ENCODE results near the gene SH3D19.

The SH3D19 gene, protein sequence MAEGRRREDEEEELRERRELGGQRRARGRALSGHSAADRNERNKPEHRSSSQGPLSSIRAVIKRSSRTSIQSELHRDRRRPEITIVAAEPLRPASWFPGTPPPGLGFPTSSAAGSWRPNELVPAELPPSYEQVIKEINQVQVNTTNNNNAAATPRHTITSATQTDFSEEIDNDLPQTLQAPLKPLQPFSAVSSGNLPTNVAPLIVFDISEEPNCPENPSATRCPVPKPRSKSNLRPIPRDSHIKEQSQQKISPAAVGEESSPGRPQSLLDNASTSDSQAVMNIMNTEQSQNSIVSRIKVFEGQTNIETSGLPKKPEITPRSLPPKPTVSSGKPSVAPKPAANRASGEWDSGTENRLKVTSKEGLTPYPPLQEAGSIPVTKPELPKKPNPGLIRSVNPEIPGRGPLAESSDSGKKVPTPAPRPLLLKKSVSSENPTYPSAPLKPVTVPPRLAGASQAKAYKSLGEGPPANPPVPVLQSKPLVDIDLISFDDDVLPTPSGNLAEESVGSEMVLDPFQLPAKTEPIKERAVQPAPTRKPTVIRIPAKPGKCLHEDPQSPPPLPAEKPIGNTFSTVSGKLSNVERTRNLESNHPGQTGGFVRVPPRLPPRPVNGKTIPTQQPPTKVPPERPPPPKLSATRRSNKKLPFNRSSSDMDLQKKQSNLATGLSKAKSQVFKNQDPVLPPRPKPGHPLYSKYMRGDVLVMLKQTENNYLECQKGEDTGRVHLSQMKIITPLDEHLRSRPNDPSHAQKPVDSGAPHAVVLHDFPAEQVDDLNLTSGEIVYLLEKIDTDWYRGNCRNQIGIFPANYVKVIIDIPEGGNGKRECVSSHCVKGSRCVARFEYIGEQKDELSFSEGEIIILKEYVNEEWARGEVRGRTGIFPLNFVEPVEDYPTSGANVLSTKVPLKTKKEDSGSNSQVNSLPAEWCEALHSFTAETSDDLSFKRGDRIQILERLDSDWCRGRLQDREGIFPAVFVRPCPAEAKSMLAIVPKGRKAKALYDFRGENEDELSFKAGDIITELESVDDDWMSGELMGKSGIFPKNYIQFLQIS

DNA sequence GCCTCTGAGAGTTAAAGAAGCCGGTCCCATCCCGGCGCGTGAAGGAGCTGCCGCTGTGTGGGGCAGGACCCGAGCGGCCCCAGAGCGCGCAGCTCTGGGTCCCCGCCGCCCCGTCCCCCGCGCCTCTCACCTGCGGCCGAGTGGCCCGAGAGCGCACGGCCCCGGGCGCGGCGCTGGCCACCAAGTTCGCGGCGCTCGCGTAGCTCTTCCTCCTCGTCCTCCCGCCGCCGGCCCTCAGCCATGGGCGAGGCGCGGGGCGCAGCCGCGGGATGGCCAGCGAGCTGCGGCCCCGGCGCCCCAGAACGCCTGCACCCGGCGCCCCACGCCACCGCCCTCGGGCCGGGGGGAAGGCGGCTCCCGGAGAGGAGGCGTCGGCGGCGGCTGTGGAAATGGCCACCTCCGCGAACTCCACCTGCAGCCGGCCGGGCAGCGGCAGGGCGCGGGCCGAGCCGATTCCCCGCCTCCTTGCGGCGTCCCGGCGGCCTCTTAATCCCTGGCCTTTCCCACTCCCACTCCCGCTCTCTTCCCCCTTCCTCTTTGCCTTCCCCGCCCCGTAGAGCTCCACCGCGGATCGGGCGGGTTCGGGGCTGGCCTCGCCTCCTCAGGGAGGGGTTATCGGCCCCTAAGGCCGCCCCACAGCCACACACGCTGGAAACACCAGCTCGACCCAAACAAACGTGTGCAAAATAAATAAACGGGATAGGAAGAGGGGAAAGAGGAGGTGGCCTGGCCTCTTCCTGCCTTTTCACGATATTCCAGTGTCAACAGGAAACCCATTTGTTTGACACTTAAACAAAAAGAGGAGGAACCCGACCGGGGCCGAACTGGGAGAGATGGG is at the start of gene SH3D19:
TSS of gene SH3D19 (minus strand) at position 495 of the 838 bp plus-strand sequence. CDS start at position 242, 253 bp downstream.
- DNase-seq = peak; percentile 57

DNA sequence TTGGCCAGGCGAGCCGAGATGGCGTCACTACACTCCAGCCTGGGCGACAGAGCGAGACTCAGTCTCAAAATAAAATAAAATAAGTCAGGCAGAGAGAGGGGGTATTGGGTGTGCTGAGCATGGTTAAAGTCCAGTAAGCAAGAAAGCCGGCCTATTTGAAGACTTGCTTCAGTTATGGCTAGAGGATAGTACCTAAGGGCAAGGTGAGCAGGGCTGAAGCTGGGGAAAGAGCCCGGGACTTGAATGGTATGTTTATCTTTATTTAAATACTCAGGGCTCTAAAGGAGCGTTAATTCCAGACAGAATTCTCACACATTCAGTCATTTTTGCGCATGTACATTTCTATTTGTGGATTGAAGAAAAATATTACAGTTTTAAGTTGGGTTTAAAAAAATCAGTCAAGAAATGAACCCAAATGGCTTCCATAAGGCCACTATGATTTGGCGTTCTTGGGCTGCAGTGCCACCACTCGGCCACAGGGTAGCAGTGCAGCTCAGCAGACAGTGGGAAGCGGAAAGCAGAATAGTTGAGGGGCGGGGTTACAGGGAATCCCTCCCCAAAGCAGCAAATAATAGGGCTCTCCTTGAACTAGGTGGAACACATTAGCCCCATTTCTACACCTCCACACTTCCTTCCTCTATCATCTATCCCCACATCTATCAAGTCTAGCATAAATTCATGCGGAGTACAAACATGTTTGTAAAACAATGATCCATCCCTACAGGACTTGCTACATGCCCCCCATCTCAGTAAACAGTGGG is 37.2 kb upstream of the SH3D19 start:
- peak; percentile 58 to 67 for DNase-seq

DNA sequence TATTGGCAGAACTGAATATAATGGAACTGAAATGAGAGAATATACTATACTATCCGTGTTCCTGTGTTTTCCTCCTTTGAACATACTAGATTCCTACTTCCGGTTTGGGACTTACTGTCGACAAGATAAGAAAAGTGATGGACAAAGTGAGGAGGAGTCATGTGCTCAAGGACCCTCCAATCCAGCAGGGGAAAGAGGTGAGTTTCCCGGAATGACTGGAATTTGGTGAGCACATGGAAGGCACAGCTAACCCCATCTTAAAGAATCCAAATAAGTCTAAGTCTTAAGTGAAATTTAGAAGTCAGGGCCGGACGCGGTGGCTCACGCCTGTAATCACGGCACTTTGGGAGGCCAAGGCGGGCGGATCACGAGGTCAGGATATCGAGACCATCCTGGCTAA is 36.6 kb upstream of the SH3D19 start:
- no peak for DNase-seq

DNA sequence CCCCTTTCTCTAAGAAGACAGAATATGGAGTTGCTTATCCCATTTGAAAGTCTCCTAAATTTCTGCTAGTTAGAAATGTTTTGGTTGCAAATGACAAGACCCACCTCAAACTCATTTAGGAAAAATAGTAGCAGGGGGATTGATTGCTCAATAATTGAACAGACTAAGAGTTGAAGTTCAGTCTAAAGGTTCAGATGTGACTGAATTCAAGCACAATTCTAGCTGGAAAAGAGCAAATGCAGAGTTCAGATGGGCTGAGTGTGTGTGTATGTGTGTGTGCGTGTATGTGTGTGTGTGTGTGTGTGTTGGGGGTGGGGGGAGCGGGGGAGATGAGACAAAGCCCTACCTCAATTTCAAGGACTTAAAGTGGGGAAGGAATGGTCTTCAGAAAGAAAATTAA is 35.7 kb upstream of the SH3D19 start:
- no peak for DNase-seq

- DNase-seq = no peak
These were observed 34.2 kb upstream of the SH3D19 start for GRCh38 chr4:151359576-151359975.

DNA sequence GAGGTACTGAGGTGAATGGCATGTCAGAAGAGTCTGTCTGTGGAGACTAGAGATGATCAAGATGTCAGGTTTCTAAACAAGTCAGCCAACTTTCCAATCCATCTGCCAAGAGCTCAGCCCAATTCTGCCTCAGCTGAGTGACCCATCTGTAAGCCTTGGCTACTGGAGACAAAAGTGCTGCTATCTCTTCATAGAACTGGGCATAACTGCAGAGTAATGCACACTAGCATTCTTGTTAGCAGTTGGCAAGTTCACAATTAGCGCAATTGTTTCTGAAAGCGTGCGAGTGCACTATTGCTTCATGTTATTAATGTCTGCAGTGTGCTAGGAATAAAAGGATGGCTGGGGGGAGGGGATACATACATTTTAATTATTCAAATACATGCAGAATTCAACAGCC is 32.9 kb upstream of the SH3D19 start:
- peak; percentile 81 to 96 for DNase-seq

- no peak for DNase-seq
These were observed 31.1 kb upstream of the SH3D19 start for GRCh38 chr4:151356510-151356909.

GRCh38 chr4:151355155-151355554 is 29.8 kb upstream of the SH3D19 start:
- DNase-seq = no peak

DNA sequence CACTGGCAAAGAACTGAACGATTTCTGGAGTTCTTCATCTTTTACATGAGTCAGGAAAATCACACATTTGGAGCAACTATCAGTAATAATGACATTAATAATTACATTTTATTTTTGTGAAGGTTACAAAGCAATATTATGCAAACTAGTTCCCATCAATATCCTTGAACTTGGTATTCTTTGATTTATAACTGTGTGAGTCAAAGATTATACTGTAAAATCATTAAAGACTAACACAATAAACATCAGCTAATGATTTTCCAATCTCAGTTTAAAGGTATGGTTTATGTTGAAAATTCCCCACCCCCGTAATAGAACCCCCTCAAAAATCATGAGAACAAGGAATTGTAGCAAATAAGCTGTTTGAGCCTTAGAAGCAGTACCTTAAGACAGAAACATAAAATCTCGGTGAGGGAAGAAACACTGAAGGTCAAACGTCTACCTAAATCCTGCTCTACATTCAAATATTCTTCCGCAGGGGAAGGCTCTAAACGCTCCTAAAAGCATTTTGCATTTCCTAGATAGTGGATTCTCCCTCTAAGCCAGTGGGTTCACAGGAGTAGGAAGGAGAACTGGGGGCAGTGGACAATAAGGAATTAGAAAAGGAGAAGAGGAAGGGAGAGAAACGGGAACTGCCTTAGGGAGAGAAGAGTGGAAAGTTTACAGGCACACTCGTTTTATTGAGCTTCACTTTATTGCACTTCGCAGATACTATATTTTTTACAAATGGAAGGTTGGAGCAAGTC is 22.3 kb upstream of the SH3D19 start:
- no peak for DNase-seq

DNA sequence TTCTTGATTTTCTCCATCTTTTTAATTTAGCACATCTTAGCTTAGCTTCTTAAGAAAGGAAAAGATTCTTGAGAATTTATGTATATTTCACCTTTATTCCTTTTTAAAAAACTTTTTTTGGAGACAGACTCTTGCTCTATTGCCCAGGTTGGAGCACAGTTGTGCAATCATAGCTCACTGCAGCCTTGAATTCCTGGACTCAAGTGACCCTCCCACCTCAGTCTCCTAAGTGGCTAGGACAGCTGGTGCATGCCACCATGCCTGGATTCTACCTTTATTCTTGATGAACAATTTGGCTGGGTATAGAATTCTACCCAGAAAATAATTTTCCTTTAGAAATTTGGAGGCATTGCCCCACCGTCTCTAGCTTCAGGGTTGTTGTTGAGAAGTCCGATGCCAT is 19.5 kb upstream of the SH3D19 start:
- no peak for DNase-seq

GRCh38 chr4:151340751-151341385 is 15.5 kb upstream of the SH3D19 start:
- DNase-seq = no peak

DNA sequence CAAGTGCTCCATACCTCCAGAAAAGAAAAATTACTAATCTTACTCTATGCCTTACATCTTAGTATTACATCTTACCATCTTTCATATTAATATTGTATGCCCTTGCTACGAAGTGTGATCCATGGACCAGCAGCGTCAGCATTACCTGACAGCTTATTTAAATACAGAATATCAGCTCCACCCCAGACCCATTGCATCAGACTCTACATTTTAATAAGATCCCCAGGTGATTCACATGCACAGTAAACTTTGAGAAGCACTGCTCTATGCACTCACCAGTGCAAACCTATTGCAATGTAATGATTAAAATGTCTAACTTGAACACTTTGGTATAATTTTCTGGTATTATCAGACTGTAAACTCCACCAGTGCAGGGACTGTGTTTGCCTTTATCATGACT is 14.1 kb upstream of the SH3D19 start:
- no peak for DNase-seq

- DNase-seq = no peak
These were observed 6.1 kb upstream of the SH3D19 start for GRCh38 chr4:151331276-151332042.

DNA sequence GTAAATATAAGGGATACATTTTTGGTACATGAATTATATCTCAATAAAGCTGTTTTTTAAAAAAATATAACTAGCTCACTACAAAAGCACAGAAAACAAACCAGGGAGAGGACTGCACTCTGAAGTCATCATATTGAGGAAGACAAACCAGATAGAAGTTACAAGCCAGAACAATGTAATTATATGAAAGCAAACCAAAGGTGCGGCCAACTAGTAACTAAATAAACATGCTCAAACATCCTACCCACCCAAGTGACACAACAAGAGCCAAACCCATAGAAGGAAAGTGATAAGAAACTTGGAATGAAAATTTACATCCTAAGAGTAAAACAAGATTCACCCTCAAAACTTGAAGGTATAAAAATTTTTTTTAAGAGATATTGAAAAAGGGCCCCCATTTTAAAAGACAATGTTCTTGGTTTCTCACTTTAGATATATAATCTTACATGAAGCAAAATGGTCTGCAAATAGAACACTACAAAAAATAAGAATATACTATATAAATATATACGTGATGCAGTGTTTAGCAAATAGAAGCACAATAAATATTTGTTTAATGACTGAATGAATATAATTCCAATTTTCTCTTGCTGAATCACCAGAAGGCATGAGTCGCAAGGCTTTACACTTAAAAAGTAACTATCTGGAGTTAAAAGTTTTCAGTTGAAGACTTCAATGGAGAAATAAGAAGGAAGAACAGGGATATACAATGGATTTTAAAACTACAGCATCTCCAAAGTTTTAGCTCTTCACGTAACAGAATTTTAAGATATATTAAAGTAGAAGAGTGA is 4.0 kb upstream of the SH3D19 start:
- DNase-seq = no peak

DNA sequence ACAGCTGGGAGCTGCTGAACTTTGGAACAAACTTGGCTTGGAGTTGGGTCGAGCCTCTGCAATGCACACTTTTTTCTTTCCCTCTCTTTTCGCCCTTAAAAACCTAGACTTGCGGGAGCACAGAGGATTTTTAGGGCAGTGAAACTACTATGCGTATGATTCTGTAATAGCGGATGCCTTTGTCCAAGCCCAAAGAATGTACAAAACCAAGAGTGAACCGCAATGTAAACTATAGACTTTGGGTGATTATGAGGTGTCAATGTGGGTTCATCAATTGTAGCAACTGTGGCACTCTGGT is 493 bp upstream of the SH3D19 start:
- no peak for DNase-seq

GRCh38 chr4:151324752-151325110 is 674 bp downstream of the SH3D19 start:
- DNase-seq = peak in 1 of 2 donors; percentile 66

GRCh38 chr4:151324124-151324751 is 1.2 kb downstream of the SH3D19 start:
- peak; percentile 22 to 29 for DNase-seq

GRCh38 chr4:151323667-151324066 is 1.7 kb downstream of the SH3D19 start:
- DNase-seq = no peak

- no peak for DNase-seq
These were observed 2.8 kb downstream of the SH3D19 start for GRCh38 chr4:151322570-151322969.
